ENCODE results near the gene TMEM150A.

GRCh38 chr2:85564144-85564563, 38.3 kb downstream of the TMEM150A start:
- TF ChIP-seq CTCF (IDR thresholded peaks at IDR 0.05), result no peak
- no peak for TF ChIP-seq NPAS2 (CRISPR knock-in tag; IDR thresholded peaks at IDR 0.05; ENCODE audit: borderline replicate concordance)
- no peak for TF ChIP-seq POLR2A (IDR thresholded peaks at IDR 0.05; ENCODE audit: low read length)
- no peak for TF ChIP-seq HDAC2 (IDR thresholded peaks at IDR 0.05)
- TF ChIP-seq REST (IDR thresholded peaks at IDR 0.05), result no peak
- no peak for TF ChIP-seq ESRRA (IDR thresholded peaks at IDR 0.05; ENCODE audit: borderline replicate concordance, low read length)
- TF ChIP-seq CHD4 (IDR thresholded peaks at IDR 0.05; ENCODE audit: borderline replicate concordance), result no peak
- no peak for TF ChIP-seq KDM1A (IDR thresholded peaks at IDR 0.05; ENCODE audit: low read depth)
- no peak for TF ChIP-seq BCL3 (IDR thresholded peaks at IDR 0.05)
- TF ChIP-seq RCOR1 (IDR thresholded peaks at IDR 0.05; ENCODE audit: low read depth, low read length), result no peak
